Measurements from ENCODE around the gene ZNF124.

- TF ChIP-seq CTCF (conservative IDR thresholded peaks at IDR 0.05; ENCODE audit: low read depth, low read length) (no peak), EZH2phosphoT487 (IDR thresholded peaks at IDR 0.05; ENCODE audit: borderline replicate concordance, low read length) (no peak)
Observed at GRCh38 chr1:247145279-247145678, 26.5 kb downstream of the ZNF124 start.

Data from PC-3 (cell line).